Sigmoid colon (tissue), 7 donors: ENCODE data around the gene PTTG1IP2. TPM values are rescaled to one million over a fixed set of nuclear protein-coding genes. Genes with fewer than 3 reads are reported as not detected.

Experiments used
- DNase-seq: peaks from one replicate; pipeline ENCODE4 v3.0.0-alpha.2; 2019
- H3K27ac ChIP-seq, 4 donors: fragments of 200-600 bp; sonication (generic); one replicate each; pipeline ENCODE4 v1.5.1; 2016 to 2019; ENCODE audit warnings: mild to moderate bottlenecking in 1 of 4
- H3K27me3 ChIP-seq, 3 donors: fragments of 200-600 bp; sonication (generic); one replicate each; pipeline ENCODE4 v1.5.1; 2019; ENCODE audit warnings: mild to moderate bottlenecking in 1 of 3
- H3K36me3 ChIP-seq, 4 donors: fragments of 200-600 bp; sonication (generic); one replicate each; pipeline ENCODE4 v1.5.1; 2016 to 2019
- H3K4me1 ChIP-seq, 4 donors: fragments of 200-600 bp; sonication (generic); one replicate each; pipeline ENCODE4 v1.5.1; 2017 to 2019
- H3K4me3 ChIP-seq, 4 donors: fragments of 200-600 bp; sonication (generic); one replicate each; pipeline ENCODE4 v1.5.1; 2017 to 2019; ENCODE audit warnings: mild to moderate bottlenecking in 2 of 4, moderate library complexity in 1 of 4
- H3K9me3 ChIP-seq, 4 donors: fragments of 200-600 bp in 3 of 4; sonication (generic) in 3 of 4; one replicate each; pipeline versions ENCODE4 v1.5.1 to v1.6.1; 2013 to 2019
- EP300 ChIP-seq, 4 donors: sonication (generic); formaldehyde crosslinking; IDR thresholded peaks; one replicate each; pipeline ENCODE4 v1.6.1; 2017; ENCODE audit warnings: antibody characterized with exemption in 4 of 4
- POLR2A ChIP-seq, 2 donors: fragments of 450-650 bp; IDR thresholded peaks; one replicate each; pipeline ENCODE4 v1.6.1; 2016; ENCODE audit warnings: antibody characterized with exemption in 2 of 2, mild to moderate bottlenecking in 2 of 2, moderate library complexity in 2 of 2
- POLR2AphosphoS5 ChIP-seq, 4 donors: sonication (generic); formaldehyde crosslinking; IDR thresholded peaks; one replicate each; pipeline ENCODE4 v1.6.1; 2017; ENCODE audit warnings: antibody characterized with exemption in 4 of 4
- WGBS, 2 donors: extraction: QIAGEN DNeasy Blood & Tissue Kit; methylation state at CpG; one replicate each; pipeline ENCODE4 v1.1.7; 2013; 5-methylcytosine and 5-hydroxymethylcytosine counted together
- intact Hi-C: fragments of 100-400 bp; cut with DNase I; formaldehyde crosslinking; loops from one replicate; pipeline ENCODE4 v1.15.1; 2023
- polyA plus RNA-seq, 3 donors: library from polyadenylated mRNA; stranded (reverse); fragments of 200-250 nt; gene quantifications; one replicate each; pipeline ENCODE4 v1.2.3, GENCODE V29; 2013
- total RNA-seq, 4 donors: library from RNA; depleted of rRNA; stranded (reverse); fragments of >200 nt; gene quantifications; one replicate each; pipeline ENCODE4 v1.1.0, GENCODE V29; 2016
- TF ChIP-seq, protein P1 (sequence below), 4 experiments: fragments of 450-650 bp in 3 of 4; fragments of 200-600 bp in 1 of 4; IDR thresholded peaks; one replicate each; pipeline ENCODE4 v1.5.1; 2016 to 2019; ENCODE audit warnings: antibody characterized with exemption in 4 of 4, mild to moderate bottlenecking in 3 of 4, moderate library complexity in 2 of 4
- donor health status: healthy with polysubstance abuse.
- donor health status: Bipolar disorder and iron deficiency.
- donor health status: healthy.

Gene PTTG1IP2
- total and polyA plus RNA-seq, 7 donors: not detected

DNA sequence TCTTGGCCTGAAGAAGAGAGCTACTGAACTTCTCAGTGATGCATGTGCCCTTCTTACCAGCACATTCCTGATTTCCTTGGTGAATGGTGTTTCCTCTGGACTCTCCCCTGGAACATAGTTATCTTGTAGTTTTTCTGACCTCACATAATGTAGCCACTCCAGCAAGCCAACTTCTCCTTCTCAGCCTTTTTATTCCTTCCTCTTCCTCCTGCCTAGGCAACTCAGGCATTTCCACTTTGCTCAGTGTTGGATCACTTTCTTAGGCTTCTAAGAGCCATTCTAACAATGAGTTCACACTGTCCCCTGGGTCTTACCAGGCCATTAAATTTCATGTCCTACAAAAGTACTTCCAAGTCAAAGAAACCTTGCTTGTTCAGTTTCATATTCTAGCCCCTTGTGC, 3.6 kb upstream of the PTTG1IP2 start:
- Histone ChIP-seq H3K9me3 (no peaks in the 10 kb centered on the region), H3K4me3 (no peak overlapping the region), H3K4me1 (peaks cover 0 to 5% (median 0%) of the 10 kb centered on the region in 4 donors), H3K36me3 (no peaks in the 10 kb centered on the region), H3K27me3 (no peaks in the 10 kb centered on the region), H3K27ac (no peak overlapping the region)
- TF ChIP-seq, protein P1, sequence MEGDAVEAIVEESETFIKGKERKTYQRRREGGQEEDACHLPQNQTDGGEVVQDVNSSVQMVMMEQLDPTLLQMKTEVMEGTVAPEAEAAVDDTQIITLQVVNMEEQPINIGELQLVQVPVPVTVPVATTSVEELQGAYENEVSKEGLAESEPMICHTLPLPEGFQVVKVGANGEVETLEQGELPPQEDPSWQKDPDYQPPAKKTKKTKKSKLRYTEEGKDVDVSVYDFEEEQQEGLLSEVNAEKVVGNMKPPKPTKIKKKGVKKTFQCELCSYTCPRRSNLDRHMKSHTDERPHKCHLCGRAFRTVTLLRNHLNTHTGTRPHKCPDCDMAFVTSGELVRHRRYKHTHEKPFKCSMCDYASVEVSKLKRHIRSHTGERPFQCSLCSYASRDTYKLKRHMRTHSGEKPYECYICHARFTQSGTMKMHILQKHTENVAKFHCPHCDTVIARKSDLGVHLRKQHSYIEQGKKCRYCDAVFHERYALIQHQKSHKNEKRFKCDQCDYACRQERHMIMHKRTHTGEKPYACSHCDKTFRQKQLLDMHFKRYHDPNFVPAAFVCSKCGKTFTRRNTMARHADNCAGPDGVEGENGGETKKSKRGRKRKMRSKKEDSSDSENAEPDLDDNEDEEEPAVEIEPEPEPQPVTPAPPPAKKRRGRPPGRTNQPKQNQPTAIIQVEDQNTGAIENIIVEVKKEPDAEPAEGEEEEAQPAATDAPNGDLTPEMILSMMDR (IDR thresholded peaks at IDR 0.05): no peak
- TF ChIP-seq POLR2A (IDR thresholded peaks at IDR 0.05): no peak
- TF ChIP-seq EP300 (IDR thresholded peaks at IDR 0.05): no peak
- TF ChIP-seq POLR2AphosphoS5 (IDR thresholded peaks at IDR 0.05): no peak
- no peak for DNase-seq
- intact Hi-C loops: no loop called here

DNA sequence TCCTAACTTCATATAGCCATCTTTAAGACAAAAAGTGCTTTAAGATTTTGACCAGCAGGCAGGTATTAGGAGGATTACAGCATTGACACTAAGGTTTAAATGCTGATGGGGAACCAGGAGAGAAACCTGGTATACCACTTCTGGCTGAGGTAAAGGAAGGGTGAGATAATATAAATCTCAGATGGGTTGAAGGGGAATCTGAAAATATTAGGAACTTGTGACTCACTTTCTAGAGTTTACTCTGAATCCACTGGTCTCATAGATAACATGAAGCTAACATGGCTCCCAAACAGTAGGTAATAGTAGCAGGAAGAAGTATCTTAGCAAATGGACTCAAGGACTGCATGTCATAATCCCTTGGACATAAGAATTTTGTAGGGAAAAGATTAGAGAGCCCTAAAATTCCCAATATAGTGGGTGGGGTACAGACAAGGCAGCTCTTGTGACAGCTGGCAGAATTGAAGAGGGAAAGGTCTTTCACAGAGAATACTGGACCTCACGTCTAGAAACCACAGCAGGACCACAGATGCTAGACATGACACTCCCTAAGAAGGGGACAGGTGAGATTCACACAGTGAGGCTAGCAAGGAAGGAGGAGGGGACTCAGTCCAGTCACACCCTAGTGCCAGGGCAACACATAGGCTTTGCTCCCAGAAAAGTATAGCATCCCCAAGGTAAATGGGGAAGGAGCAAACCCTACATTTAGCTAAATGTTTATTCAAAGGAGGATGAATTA, 3.5 kb downstream of the PTTG1IP2 start:
- Histone ChIP-seq H3K36me3 (no peaks in the 10 kb centered on the region), H3K4me1 (no peaks in the 10 kb centered on the region), H3K27me3 (no peaks in the 10 kb centered on the region), H3K4me3 (no peak overlapping the region), H3K27ac (no peak overlapping the region), H3K9me3 (no peaks in the 10 kb centered on the region)
- DNase-seq: no peak
- TF ChIP-seq POLR2AphosphoS5 (IDR thresholded peaks at IDR 0.05): no peak
- no peak for TF ChIP-seq EP300 (IDR thresholded peaks at IDR 0.05)
- TF ChIP-seq, protein P1 (IDR thresholded peaks at IDR 0.05): no peak
- no peak for TF ChIP-seq POLR2A (IDR thresholded peaks at IDR 0.05)
- WGBS, 2 donors: 77 to 82% methylated on average over 1 of the region's 1 CpG
- intact Hi-C loops: no loop called here

DNA sequence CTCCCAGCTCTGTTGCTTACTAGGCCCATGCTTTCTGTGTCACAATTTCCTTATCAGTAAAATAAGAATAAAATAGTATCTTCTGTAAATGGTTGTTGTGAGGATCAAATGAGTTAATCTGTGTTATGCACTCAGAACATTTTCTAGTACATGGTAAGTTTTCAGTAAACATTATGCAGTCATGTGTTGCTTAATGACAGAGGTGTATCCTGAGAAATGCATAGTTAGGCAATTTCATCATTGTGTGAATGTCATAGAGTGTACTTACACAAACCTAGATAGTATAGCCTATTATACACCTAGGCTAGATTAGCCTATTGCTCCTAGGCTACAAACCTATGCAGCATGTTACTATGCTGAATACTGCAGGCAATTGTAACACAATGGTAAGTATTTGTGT, 4.4 kb downstream of the PTTG1IP2 start:
- Histone ChIP-seq H3K9me3 (no peaks in the 10 kb centered on the region), H3K4me3 (no peak overlapping the region), H3K36me3 (no peaks in the 10 kb centered on the region), H3K27me3 (no peaks in the 10 kb centered on the region), H3K27ac (no peak overlapping the region), H3K4me1 (no peaks in the 10 kb centered on the region)
- intact Hi-C loops: no loop called here
- DNase-seq: no peak
- no peak for TF ChIP-seq EP300 (IDR thresholded peaks at IDR 0.05)
- no peak for TF ChIP-seq POLR2AphosphoS5 (IDR thresholded peaks at IDR 0.05)
- TF ChIP-seq POLR2A (IDR thresholded peaks at IDR 0.05): no peak
- TF ChIP-seq, protein P1 (IDR thresholded peaks at IDR 0.05): no peak

GRCh38 chr7:90474284-90475210, 5.1 kb downstream of the PTTG1IP2 start:
- Histone ChIP-seq H3K4me3 (no peak overlapping the region), H3K4me1 (no peaks in the 10 kb centered on the region), H3K27ac (no peak overlapping the region), H3K9me3 (no peaks in the 10 kb centered on the region), H3K27me3 (no peaks in the 10 kb centered on the region), H3K36me3 (no peaks in the 10 kb centered on the region)
- intact Hi-C loops: no loop called here
- WGBS, 2 donors: 44 to 72% methylated on average over 2 of the region's 2 CpGs
- DNase-seq: no peak
- TF ChIP-seq POLR2A (IDR thresholded peaks at IDR 0.05): no peak
- no peak for TF ChIP-seq POLR2AphosphoS5 (IDR thresholded peaks at IDR 0.05)
- TF ChIP-seq EP300 (IDR thresholded peaks at IDR 0.05): no peak
- TF ChIP-seq, protein P1 (IDR thresholded peaks at IDR 0.05): no peak
